Caco-2 (cell line): ENCODE data around the gene CGB8. TPM values are rescaled to one million over a fixed set of nuclear protein-coding genes. Genes with fewer than 3 reads are reported as not detected.
"Not testable (repeated sequence)": the region's sequence is repeated elsewhere in the genome, so short reads cannot be mapped to it uniquely, and the experiment has no call there.

Experiments used
- BruUV-seq: library from RNA; stranded (reverse); fragments of 400-500 nt; replicated peaks from 2 replicates; lab custom pipeline; 2021; lab: Mats Ljungman, UMichigan
- CTCF ChIA-PET: fragments of 300-600 bp; sonication (Branson Sonifier 250); formaldehyde crosslinking; loops from one replicate; lab custom pipeline; 2022; ENCODE audit warnings: antibody characterized with exemption; lab: Charles Lee
- POLR2A ChIA-PET: fragments of 300-600 bp; sonication (Branson Sonifier 250); formaldehyde crosslinking; loops from one replicate; lab custom pipeline; 2022; ENCODE audit warnings: antibody characterized with exemption; lab: Charles Lee
- DNase-seq, 2 experiments: peaks; one replicate each; pipeline versions ENCODE4 v3.0.0 to v3.0.0-alpha.2; 2020 to 2022
- H3K27me3 ChIP-seq: replicated peaks from 2 replicates; pipeline ENCODE4 v1.6.0; 2011; ENCODE audit warnings: low read length; ENCODE audit not compliant: control insufficient read depth, insufficient read depth
- H3K36me3 ChIP-seq: 2 replicates; pipeline ENCODE4 v1.5.1; 2011; ENCODE audit warnings: low read length; ENCODE audit not compliant: control insufficient read depth, insufficient read depth
- H3K4me1 ChIP-seq: fragments of 250-450 bp; sonication (Bioruptor Pico); 2 replicates; pipeline ENCODE4 v1.5.1; 2020; ENCODE audit warnings: mild to moderate bottlenecking
- H3K4me3 ChIP-seq: 2 replicates; pipeline ENCODE4 v1.5.1; 2011; ENCODE audit warnings: low read depth, mild to moderate bottlenecking, control low read depth, low read length
- H3K9me3 ChIP-seq: fragments of 250-450 bp; sonication (Bioruptor Pico); 2 replicates; pipeline ENCODE4 v1.5.1; 2020; ENCODE audit warnings: mild to moderate bottlenecking, moderate library complexity
- H3K27ac Mint-ChIP-seq: one replicate; pipeline ENCODE4 v1.8.0; 2022; ENCODE audit warnings: mixed read lengths; ENCODE audit not compliant: unreplicated experiment
- H3K27me3 Mint-ChIP-seq: one replicate; pipeline ENCODE4 v1.8.0; 2022; ENCODE audit warnings: mixed read lengths; ENCODE audit not compliant: insufficient read depth, unreplicated experiment
- H3K36me3 Mint-ChIP-seq: one replicate; pipeline ENCODE4 v1.8.0; 2022; ENCODE audit warnings: mild to moderate bottlenecking, mixed read lengths; ENCODE audit not compliant: insufficient read depth, unreplicated experiment
- H3K4me1 Mint-ChIP-seq: one replicate; pipeline ENCODE4 v1.8.0; 2022; ENCODE audit warnings: low read depth, mixed read lengths; ENCODE audit not compliant: unreplicated experiment
- H3K4me3 Mint-ChIP-seq: one replicate; pipeline ENCODE4 v1.8.0; 2022; ENCODE audit warnings: mild to moderate bottlenecking, moderate library complexity, mixed read lengths; ENCODE audit not compliant: unreplicated experiment
- H3K9me3 Mint-ChIP-seq: one replicate; pipeline ENCODE4 v1.8.0; 2022; ENCODE audit warnings: mixed read lengths; ENCODE audit not compliant: unreplicated experiment
- intact Hi-C: fragments of 100-400 bp; cut with micrococcal nuclease; formaldehyde crosslinking; loops from one replicate; pipeline ENCODE4 v1.10.0; 2022; ENCODE audit not compliant: unreplicated experiment
- total RNA-seq: library from RNA; stranded (reverse); gene quantifications from 2 replicates; pipeline ENCODE4 v1.2.3, GENCODE V29; 2022
- TF ChIP-seq, protein P1 (sequence below), 2 experiments: fragments of 200-600 bp in 1 of 2; IDR thresholded peaks; 1 replicate in 1 of 2; 2 replicates in 1 of 2; pipeline versions ENCODE4 v1.5.1 to v1.8.0; 2011 to 2022; ENCODE audit warnings: antibody characterized with exemption in 1 of 2, control low read depth in 1 of 2, inconsistent platforms in 1 of 2, low read depth in 1 of 2, low read length in 1 of 2, mild to moderate bottlenecking in 1 of 2, moderate library complexity in 1 of 2; ENCODE audit not compliant: insufficient read depth in 1 of 2, severe bottlenecking in 1 of 2, unreplicated experiment in 1 of 2

The CGB8 gene
- total RNA-seq, 1 experiment from 2014 or later: not detected

DNA sequence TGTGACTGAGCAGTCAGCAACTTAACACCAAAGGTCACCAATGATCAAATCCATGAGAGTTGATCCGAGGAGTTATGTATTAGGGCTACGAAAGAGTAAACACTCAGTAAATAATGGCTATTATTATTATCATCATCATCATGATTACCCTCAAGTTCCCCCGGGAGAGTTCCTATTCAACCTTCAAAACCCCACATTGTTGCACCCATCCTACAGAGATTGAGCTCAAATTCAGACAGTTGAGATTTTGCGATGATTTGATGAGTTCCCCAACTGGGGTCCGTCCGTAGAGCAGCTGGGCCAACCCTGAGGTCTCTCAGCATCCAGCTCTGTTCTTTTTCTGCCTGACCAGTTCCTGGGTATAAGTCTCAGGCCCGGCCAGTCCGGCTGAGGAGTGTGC, 10.8 kb downstream of the CGB8 start:
- H3K27ac Mint-ChIP-seq: not testable (repeated sequence)

GRCh38 chr19:49036815-49037214, 12.1 kb downstream of the CGB8 start, which contains the start of gene CGB1:
Gene CGB1 (minus strand): TSS chr19:49036895. CDS start chr19:49036711, 184 bp downstream.
- H3K4me3 Mint-ChIP-seq, H3K4me3 ChIP-seq, H3K9me3 ChIP-seq, H3K4me1 ChIP-seq, H3K36me3 ChIP-seq, H3K36me3 Mint-ChIP-seq, H3K27ac Mint-ChIP-seq, H3K27me3 ChIP-seq, POLR2A ChIA-PET, H3K27me3 Mint-ChIP-seq, H3K4me1 Mint-ChIP-seq, H3K9me3 Mint-ChIP-seq, intact Hi-C loops, CTCF ChIA-PET, BruUV-seq: not testable (repeated sequence)
- DNase-seq: peak; percentile 73 to 74
- TF ChIP-seq, protein P1, sequence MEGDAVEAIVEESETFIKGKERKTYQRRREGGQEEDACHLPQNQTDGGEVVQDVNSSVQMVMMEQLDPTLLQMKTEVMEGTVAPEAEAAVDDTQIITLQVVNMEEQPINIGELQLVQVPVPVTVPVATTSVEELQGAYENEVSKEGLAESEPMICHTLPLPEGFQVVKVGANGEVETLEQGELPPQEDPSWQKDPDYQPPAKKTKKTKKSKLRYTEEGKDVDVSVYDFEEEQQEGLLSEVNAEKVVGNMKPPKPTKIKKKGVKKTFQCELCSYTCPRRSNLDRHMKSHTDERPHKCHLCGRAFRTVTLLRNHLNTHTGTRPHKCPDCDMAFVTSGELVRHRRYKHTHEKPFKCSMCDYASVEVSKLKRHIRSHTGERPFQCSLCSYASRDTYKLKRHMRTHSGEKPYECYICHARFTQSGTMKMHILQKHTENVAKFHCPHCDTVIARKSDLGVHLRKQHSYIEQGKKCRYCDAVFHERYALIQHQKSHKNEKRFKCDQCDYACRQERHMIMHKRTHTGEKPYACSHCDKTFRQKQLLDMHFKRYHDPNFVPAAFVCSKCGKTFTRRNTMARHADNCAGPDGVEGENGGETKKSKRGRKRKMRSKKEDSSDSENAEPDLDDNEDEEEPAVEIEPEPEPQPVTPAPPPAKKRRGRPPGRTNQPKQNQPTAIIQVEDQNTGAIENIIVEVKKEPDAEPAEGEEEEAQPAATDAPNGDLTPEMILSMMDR (IDR thresholded peaks at IDR 0.05; ENCODE audit: insufficient read depth in 1 of 2, low read depth in 1 of 2, low read length in 1 of 2, severe bottlenecking in 1 of 2, unreplicated experiment in 1 of 2): peak; percentile 53 to 85

More for the DNA sequence above, 10.8 kb downstream of the CGB8 start:
- H3K4me1 Mint-ChIP-seq, BruUV-seq, H3K9me3 ChIP-seq, H3K27me3 ChIP-seq, H3K4me3 Mint-ChIP-seq, intact Hi-C loops, H3K4me1 ChIP-seq, H3K9me3 Mint-ChIP-seq, H3K36me3 ChIP-seq, H3K36me3 Mint-ChIP-seq, DNase-seq, H3K27me3 Mint-ChIP-seq, POLR2A ChIA-PET, H3K4me3 ChIP-seq, CTCF ChIA-PET: not testable (repeated sequence)

DNA sequence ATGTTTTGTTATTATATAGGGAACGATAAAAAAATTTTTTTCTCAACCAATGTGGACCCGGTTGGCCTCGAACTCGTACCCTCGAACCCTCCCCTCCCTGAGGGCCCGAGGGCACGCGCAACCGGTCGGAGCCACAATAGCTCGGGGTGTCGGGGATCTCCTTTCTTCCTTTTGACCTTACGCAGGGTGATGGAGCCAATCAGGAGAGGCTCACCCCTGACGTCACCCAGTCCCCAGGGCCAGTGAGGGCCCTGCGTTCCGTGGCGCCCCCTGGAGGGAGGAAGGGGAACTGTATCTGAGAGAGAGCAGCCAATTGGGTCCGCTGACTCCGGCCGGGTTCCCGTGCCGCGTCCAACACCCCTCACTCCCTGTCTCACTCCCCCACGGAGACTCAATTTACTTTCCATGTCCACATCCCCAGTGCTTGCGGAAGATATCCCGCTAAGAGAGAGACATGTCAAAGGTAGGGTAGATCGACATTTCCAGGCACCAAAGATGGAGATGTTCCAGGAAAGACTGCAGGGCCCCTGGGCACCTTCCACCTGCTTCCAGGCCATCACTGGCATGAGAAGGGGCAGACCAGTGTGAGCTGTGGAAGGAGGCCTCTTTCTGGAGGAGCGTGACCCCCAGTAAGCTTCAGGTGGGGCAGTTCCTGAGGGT, 17.1 kb downstream of the CGB8 start, which contains the start of gene CGB2:
Gene CGB2, plus strand, starts transcription at position 249 of the 660 bp plus-strand sequence. Its CDS starts 206 bp downstream, at position 455.
- H3K4me3 ChIP-seq, H3K9me3 Mint-ChIP-seq, H3K36me3 Mint-ChIP-seq, H3K36me3 ChIP-seq, H3K9me3 ChIP-seq, H3K4me1 Mint-ChIP-seq, BruUV-seq, intact Hi-C loops, POLR2A ChIA-PET, H3K4me1 ChIP-seq, H3K27me3 ChIP-seq, CTCF ChIA-PET, H3K27me3 Mint-ChIP-seq: not testable (repeated sequence)
- peak within 1 kb of the TSS; percentile 36 for H3K4me3 Mint-ChIP-seq
- TF ChIP-seq, protein P1 (IDR thresholded peaks at IDR 0.05; ENCODE audit: insufficient read depth in 1 of 2, low read depth in 1 of 2, low read length in 1 of 2, severe bottlenecking in 1 of 2, unreplicated experiment in 1 of 2): peak; percentile 32 to 77
- DNase-seq: peak; percentile 74 to 80
- peak within 1 kb of the TSS; percentile 55 for H3K27ac Mint-ChIP-seq

DNA sequence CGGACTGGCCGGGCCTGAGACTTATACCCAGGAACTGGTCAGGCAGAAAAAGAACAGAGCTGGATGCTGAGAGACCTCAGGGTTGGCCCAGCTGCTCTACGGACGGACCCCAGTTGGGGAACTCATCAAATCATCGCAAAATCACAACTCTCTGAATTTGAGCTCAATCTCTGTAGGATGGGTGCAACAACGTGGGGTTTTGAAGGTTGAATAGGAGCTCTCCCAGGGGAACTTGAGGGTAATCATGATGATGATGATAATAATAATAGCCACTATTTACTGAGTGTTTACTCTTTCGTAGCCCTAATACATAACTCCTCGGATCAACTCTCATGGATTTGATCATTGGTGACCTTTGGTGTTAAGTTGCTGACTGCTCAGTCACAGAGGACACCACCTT, 18.6 kb downstream of the CGB8 start:
- CTCF ChIA-PET: not testable (repeated sequence)

DNA sequence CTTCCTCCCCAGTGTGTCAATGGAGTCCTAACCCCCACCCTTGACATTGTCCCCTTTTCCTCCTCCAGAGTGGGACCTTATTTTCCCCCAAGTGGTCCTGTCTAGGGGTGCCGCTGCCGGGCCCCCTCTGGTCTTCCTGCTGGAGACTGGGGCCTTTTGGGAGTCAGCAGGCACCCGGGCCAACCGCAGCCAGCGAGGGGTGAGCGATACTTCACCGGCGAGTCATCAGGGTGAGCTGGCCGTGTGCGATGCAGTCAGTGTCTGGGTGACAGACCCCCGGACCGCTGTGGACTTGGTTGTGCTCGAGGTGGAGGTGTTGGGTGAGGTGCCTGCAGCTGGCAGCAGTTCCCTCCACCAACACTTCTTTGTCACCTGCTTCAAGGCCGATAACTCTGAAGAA, 19.2 kb downstream of the CGB8 start:
- H3K27ac Mint-ChIP-seq, H3K9me3 Mint-ChIP-seq, H3K4me1 Mint-ChIP-seq, intact Hi-C loops, H3K4me1 ChIP-seq, BruUV-seq, H3K36me3 ChIP-seq, H3K27me3 Mint-ChIP-seq, H3K9me3 ChIP-seq, DNase-seq, H3K4me3 Mint-ChIP-seq, H3K36me3 Mint-ChIP-seq, CTCF ChIA-PET, H3K4me3 ChIP-seq, H3K27me3 ChIP-seq, POLR2A ChIA-PET: not testable (repeated sequence)

More for the DNA sequence above, 18.6 kb downstream of the CGB8 start:
- POLR2A ChIA-PET, H3K36me3 Mint-ChIP-seq, intact Hi-C loops, H3K4me1 Mint-ChIP-seq, H3K4me3 Mint-ChIP-seq, H3K9me3 ChIP-seq, DNase-seq, H3K4me1 ChIP-seq, H3K27me3 ChIP-seq, H3K36me3 ChIP-seq, H3K9me3 Mint-ChIP-seq, H3K4me3 ChIP-seq, H3K27ac Mint-ChIP-seq, BruUV-seq, H3K27me3 Mint-ChIP-seq: not testable (repeated sequence)
